HepG2 (cell line): ENCODE results near the gene THADA.

Experiments
- CTCF ChIP-seq: sonication (generic); formaldehyde crosslinking; IDR thresholded peaks from 2 replicates; pipeline ENCODE4 v1.5.0; 2020; ENCODE audit warnings: mild to moderate bottlenecking, missing genetic modification reagents, moderate library complexity
- EP300 ChIP-seq, 3 experiments: sonication (generic) in 1 of 3; formaldehyde crosslinking in 1 of 3; IDR thresholded peaks; 2 replicates each; pipeline versions ENCODE4 v1.5.1 to v1.6.1; 2011 to 2020; ENCODE audit warnings: low read depth in 2 of 3, low read length in 2 of 3, borderline replicate concordance in 1 of 3, improper control_type of control experiment in 1 of 3, mild to moderate bottlenecking in 1 of 3, missing genetic modification reagents in 1 of 3, moderate library complexity in 1 of 3
- JUND ChIP-seq: sonication (generic); formaldehyde crosslinking; IDR thresholded peaks from 2 replicates; pipeline ENCODE4 v1.8.0; 2022; ENCODE audit warnings: mild to moderate bottlenecking, missing genetic modification reagents
- KLF9 ChIP-seq: IDR thresholded peaks from 2 replicates; pipeline ENCODE4 v1.6.1; 2016; ENCODE audit warnings: low read depth
- MAX ChIP-seq: IDR thresholded peaks from 2 replicates; pipeline ENCODE4 v1.6.1; 2012; ENCODE audit warnings: inconsistent platforms
- NFIC ChIP-seq: IDR thresholded peaks from 2 replicates; pipeline ENCODE4 v1.6.1; 2012; ENCODE audit warnings: mild to moderate bottlenecking, low read length, inconsistent platforms
- POLR2AphosphoS5 ChIP-seq: IDR thresholded peaks from 2 replicates; pipeline ENCODE4 v1.6.1; 2012; ENCODE audit warnings: low read depth, low read length
- RXRB ChIP-seq: IDR thresholded peaks from 2 replicates; pipeline ENCODE4 v1.6.1; 2016; ENCODE audit warnings: borderline replicate concordance, missing genetic modification reagents, missing compliant biosample characterization
- SP4 ChIP-seq: sonication (generic); formaldehyde crosslinking; IDR thresholded peaks from 2 replicates; pipeline ENCODE4 v1.8.1; 2023; ENCODE audit warnings: mild to moderate bottlenecking, missing genetic modification reagents
- UBTF ChIP-seq: sonication (generic); formaldehyde crosslinking; IDR thresholded peaks from 2 replicates; pipeline ENCODE4 v1.4.0; 2020; ENCODE audit warnings: mild to moderate bottlenecking, missing genetic modification reagents
- ZBTB49 ChIP-seq: sonication (generic); formaldehyde crosslinking; IDR thresholded peaks from 2 replicates; pipeline ENCODE4 v1.4.0; 2020; ENCODE audit warnings: missing genetic modification reagents, borderline replicate concordance
- ZNF362 ChIP-seq: sonication (generic); formaldehyde crosslinking; IDR thresholded peaks from 2 replicates; pipeline ENCODE4 v1.4.0; 2020; ENCODE audit warnings: missing genetic modification reagents, mild to moderate bottlenecking, borderline replicate concordance
- ZNF558 ChIP-seq: sonication (generic); formaldehyde crosslinking; IDR thresholded peaks from 2 replicates; pipeline ENCODE4 v1.9.0; 2022; ENCODE audit warnings: mild to moderate bottlenecking, missing genetic modification reagents, borderline replicate concordance

- TF ChIP-seq KLF9 (CRISPR knock-in tag) (no peak), POLR2AphosphoS5 (no peak), ZBTB49 (CRISPR knock-in tag) (no peak), NFIC (no peak), CTCF (CRISPR knock-in tag) (no peak), RXRB (CRISPR knock-in tag) (no peak), ZNF558 (CRISPR knock-in tag) (no peak), SP4 (CRISPR knock-in tag) (no peak), UBTF (CRISPR knock-in tag) (no peak), ZNF362 (CRISPR knock-in tag) (no peak), EP300 (IDR thresholded peaks at IDR 0.05; ENCODE audit: low read depth in 2 of 2, low read length in 2 of 2) (no peak), EP300 (CRISPR knock-in tag; IDR thresholded peaks at IDR 0.05; ENCODE audit: borderline replicate concordance) (no peak), JUND (CRISPR knock-in tag) (no peak), MAX (no peak)
These were observed 130.6 kb downstream of the THADA start for GRCh38 chr2:43465234-43465633.
